ENCODE measurements around the gene MCAM.

Gene MCAM

DNA sequence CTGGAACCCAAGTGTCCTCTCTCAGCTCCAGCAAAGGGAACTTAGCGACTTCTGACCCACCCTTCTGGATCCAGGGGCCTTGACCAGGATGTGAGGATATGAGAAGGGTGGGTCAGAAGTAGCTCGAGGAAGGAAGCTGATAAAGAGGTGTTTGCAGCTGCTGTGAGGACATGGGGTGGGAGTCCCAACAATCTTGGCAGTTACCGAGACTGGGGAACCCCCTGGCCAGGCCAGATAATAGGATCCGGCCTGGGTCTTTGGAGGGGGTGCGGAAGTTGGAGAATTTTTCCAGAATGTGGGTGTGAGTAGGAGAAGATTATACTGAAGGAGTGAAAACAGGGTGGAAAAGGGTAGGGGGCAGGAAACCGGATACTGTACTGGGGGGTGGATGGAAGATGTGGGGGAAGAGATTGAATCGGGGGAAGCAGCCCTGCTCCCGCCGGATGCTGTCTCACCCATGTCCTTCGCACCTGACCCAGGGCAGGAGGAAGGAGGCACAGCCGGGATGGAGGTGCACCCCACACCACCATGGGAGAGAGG, 2.8 kb upstream of the MCAM start:
- WGBS, 2 donors (ENCODE audit: extremely low coverage in 2 of 2, insufficient read length in 2 of 2, insufficient replicate concordance in 1 of 2), result no CpG with 5 or more reads among the region's 11 CpGs
- Histone ChIP-seq H2BK15ac (ENCODE audit: low read length) (peak overlapping the region; percentile 76), H3K9me3 (replicated peaks in 1 of 2; ENCODE audit: control insufficient read depth in 2 of 2, insufficient read depth in 1 of 2, low read depth in 1 of 2, low read length in 2 of 2) (no peaks in the 10 kb centered on the region), H3K4ac (ENCODE audit: low read length) (no peak overlapping the region), H2BK120ac (ENCODE audit: low read depth, low read length) (peak overlapping the region; percentile 40), H3K27ac (replicated peaks; ENCODE audit: low read length) (peak overlapping the region; percentile 44), H3K27me3 (ENCODE audit: control insufficient read depth in 3 of 3, insufficient read depth in 3 of 3, low read depth in 1 of 3, low read length in 3 of 3) (peaks cover 6 to 33% (median 15%) of the 10 kb centered on the region in 3 experiments), H3K9ac (ENCODE audit: low read depth, low read length, poor library complexity) (peak overlapping the region; percentile 79), H3K4me2 (ENCODE audit: insufficient read depth, low read length, poor library complexity, severe bottlenecking) (no peak overlapping the region), H2AFZ (ENCODE audit: low read length) (peak overlapping the region; percentile 90), H3K4me3 (ENCODE audit: low read length in 2 of 2) (no peak overlapping the region), H4K8ac (ENCODE audit: low read depth, low read length) (no peak overlapping the region), H3K79me1 (ENCODE audit: low read depth, low read length) (no peaks in the 10 kb centered on the region), H3K36me3 (replicated peaks in 1 of 2; ENCODE audit: control insufficient read depth in 2 of 2, insufficient read depth in 2 of 2, low read length in 2 of 2) (no peaks in the 10 kb centered on the region), H2BK5ac (ENCODE audit: low read length) (peak overlapping the region; percentile 62), H3K14ac (ENCODE audit: low read length) (no peak overlapping the region), H3K4me1 (ENCODE audit: control insufficient read depth in 2 of 2, insufficient read depth in 1 of 2, low read depth in 1 of 2, low read length in 2 of 2) (peaks cover 46 to 48% of the 10 kb centered on the region in 2 donors), H2AK5ac (ENCODE audit: low read depth, low read length) (peak overlapping the region; percentile 47), H4K91ac (ENCODE audit: low read depth, low read length, poor library complexity) (no peak overlapping the region), H3K23ac (ENCODE audit: low read depth, low read length, poor library complexity) (peak overlapping the region; percentile 80), H2BK12ac (ENCODE audit: low read length) (peak overlapping the region; percentile 89), H3K18ac (ENCODE audit: low read length) (peak overlapping the region; percentile 91)
- no peak for DNase-seq (ENCODE audit: low spot score)

DNA sequence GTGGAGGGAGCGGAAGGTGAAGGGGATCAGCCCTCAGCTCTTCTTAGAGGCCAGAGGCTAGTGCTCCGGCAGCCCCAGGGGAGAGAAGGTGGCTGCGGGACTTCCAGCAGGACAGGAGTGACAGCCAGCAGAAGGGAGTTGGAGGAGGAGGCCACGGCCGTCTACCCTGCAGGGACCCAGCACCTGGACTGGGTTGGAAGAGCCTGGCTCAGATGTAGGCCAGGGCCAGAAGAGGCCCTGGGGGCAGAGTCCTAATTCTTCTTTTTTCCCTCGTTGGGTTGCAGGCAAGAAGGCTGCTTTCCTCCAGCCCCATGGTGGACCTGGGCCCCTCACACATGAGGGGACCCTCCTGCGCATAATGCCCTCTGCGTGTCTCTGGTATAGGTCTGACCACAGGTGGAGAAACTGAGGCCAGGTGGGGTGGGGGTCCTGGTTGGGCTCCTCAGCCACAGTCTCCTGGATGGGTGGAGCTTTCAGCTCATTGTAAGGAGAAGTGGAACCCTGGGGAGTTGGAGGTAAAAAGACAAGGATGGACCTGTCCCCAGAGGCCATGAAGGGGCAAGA, 2.3 kb upstream of the MCAM start:
- Histone ChIP-seq H2BK15ac (ENCODE audit: low read length) (peak overlapping the region; percentile 76), H3K4me2 (ENCODE audit: insufficient read depth, low read length, poor library complexity, severe bottlenecking) (no peak overlapping the region), H3K4ac (ENCODE audit: low read length) (no peak overlapping the region), H3K23ac (ENCODE audit: low read depth, low read length, poor library complexity) (no peak overlapping the region), H2AFZ (ENCODE audit: low read length) (peak overlapping the region; percentile 90), H4K91ac (ENCODE audit: low read depth, low read length, poor library complexity) (peak overlapping the region; percentile 25), H3K4me1 (ENCODE audit: control insufficient read depth in 2 of 2, insufficient read depth in 1 of 2, low read depth in 1 of 2, low read length in 2 of 2) (peaks cover 46 to 49% of the 10 kb centered on the region in 2 donors), H3K9ac (ENCODE audit: low read depth, low read length, poor library complexity) (peak overlapping the region; percentile 31), H3K36me3 (replicated peaks in 1 of 2; ENCODE audit: control insufficient read depth in 2 of 2, insufficient read depth in 2 of 2, low read length in 2 of 2) (no peaks in the 10 kb centered on the region), H3K4me3 (ENCODE audit: low read length in 2 of 2) (no peak overlapping the region), H3K79me1 (ENCODE audit: low read depth, low read length) (no peaks in the 10 kb centered on the region), H3K27ac (replicated peaks; ENCODE audit: low read length) (peak overlapping the region; percentile 51), H2BK120ac (ENCODE audit: low read depth, low read length) (peak overlapping the region; percentile 40), H3K14ac (ENCODE audit: low read length) (no peak overlapping the region), H3K27me3 (ENCODE audit: control insufficient read depth in 3 of 3, insufficient read depth in 3 of 3, low read depth in 1 of 3, low read length in 3 of 3) (peaks cover 6 to 37% (median 15%) of the 10 kb centered on the region in 3 experiments), H4K8ac (ENCODE audit: low read depth, low read length) (no peak overlapping the region), H2BK5ac (ENCODE audit: low read length) (peak overlapping the region; percentile 62), H2BK12ac (ENCODE audit: low read length) (peak overlapping the region; percentile 53), H3K18ac (ENCODE audit: low read length) (peak overlapping the region; percentile 91), H3K9me3 (replicated peaks in 1 of 2; ENCODE audit: control insufficient read depth in 2 of 2, insufficient read depth in 1 of 2, low read depth in 1 of 2, low read length in 2 of 2) (no peaks in the 10 kb centered on the region), H2AK5ac (ENCODE audit: low read depth, low read length) (peak overlapping the region; percentile 47)
- no CpG with 5 or more reads among the region's 8 CpGs for WGBS, 2 donors (ENCODE audit: extremely low coverage in 2 of 2, insufficient read length in 2 of 2, insufficient replicate concordance in 1 of 2)
- DNase-seq (ENCODE audit: low spot score), result no peak

DNA sequence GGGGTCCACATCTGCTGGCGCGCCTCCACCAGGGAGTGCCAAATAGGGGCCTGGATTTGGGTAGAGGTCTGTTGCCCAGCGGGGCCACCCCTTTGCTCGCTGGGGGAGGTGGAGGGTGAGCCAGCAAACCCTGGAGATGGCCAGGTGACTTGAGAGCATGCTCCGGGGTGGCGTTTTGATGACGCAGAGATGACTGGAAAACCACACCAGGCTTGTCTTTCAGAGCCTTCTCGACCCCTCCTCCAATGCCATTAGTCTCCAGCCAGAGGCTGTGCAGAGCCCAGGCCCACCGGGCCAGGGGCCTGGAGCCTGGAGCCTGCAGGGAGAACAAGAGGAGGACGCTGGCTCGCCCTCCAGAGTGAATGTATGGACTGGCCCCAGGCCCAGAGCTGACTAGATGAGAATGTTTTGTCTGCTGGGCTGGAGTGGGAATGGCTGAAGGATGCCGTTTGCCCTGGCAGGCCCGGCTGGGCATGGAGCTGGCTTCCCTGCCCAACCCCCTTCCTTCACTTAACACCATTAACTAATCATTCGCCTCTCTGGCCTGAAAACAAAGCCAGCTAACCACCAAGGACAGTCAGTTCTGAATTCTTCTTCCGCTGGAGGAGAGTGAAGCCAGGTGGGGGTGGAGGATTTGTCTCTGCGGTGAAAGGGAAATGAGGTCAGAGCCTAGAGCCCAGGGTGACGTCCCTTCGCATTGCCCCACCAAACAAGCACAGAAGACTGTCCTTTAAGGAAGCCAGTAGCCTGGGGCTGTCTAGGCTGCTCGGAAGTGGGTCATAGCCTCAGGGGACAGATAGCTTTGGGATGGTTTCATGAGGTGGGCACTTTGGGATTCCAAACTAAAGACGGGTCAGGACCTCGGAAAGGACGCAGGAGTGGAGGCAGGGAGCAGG, 1.6 kb upstream of the MCAM start:
- H2BK120ac ChIP-seq (ENCODE audit: low read depth, low read length), result peak overlapping the region; percentile 40
- H3K4me2 ChIP-seq (ENCODE audit: insufficient read depth, low read length, poor library complexity, severe bottlenecking), result no peak overlapping the region
- H3K4me1 ChIP-seq (ENCODE audit: control insufficient read depth in 2 of 2, insufficient read depth in 1 of 2, low read depth in 1 of 2, low read length in 2 of 2), result peaks cover 46 to 49% of the 10 kb centered on the region in 2 donors
- peak overlapping the region; percentile 51 for H3K27ac ChIP-seq (replicated peaks; ENCODE audit: low read length)
- H2BK12ac ChIP-seq (ENCODE audit: low read length), result peak overlapping the region; percentile 53
- WGBS, 2 donors (ENCODE audit: extremely low coverage in 2 of 2, insufficient read length in 2 of 2, insufficient replicate concordance in 1 of 2), result no CpG with 5 or more reads among the region's 22 CpGs
- H2AK5ac ChIP-seq (ENCODE audit: low read depth, low read length), result peak overlapping the region; percentile 47
- H3K23ac ChIP-seq (ENCODE audit: low read depth, low read length, poor library complexity), result no peak overlapping the region
- H3K9ac ChIP-seq (ENCODE audit: low read depth, low read length, poor library complexity), result peak overlapping the region; percentile 31
- no peak overlapping the region for H3K14ac ChIP-seq (ENCODE audit: low read length)
- H3K18ac ChIP-seq (ENCODE audit: low read length), result peak overlapping the region; percentile 91
- no peaks in the 10 kb centered on the region for H3K79me1 ChIP-seq (ENCODE audit: low read depth, low read length)
- peak overlapping the region; percentile 25 for H4K91ac ChIP-seq (ENCODE audit: low read depth, low read length, poor library complexity)
- H2BK15ac ChIP-seq (ENCODE audit: low read length), result peak overlapping the region; percentile 76
- H2BK5ac ChIP-seq (ENCODE audit: low read length), result peak overlapping the region; percentile 62
- H3K4ac ChIP-seq (ENCODE audit: low read length), result no peak overlapping the region
- H3K9me3 ChIP-seq (replicated peaks in 1 of 2; ENCODE audit: control insufficient read depth in 2 of 2, insufficient read depth in 1 of 2, low read depth in 1 of 2, low read length in 2 of 2), result no peaks in the 10 kb centered on the region
- H3K4me3 ChIP-seq (ENCODE audit: low read length in 2 of 2), result no peak overlapping the region
- no peak overlapping the region for H4K8ac ChIP-seq (ENCODE audit: low read depth, low read length)
- peaks cover 6 to 37% (median 15%) of the 10 kb centered on the region in 3 experiments for H3K27me3 ChIP-seq (ENCODE audit: control insufficient read depth in 3 of 3, insufficient read depth in 3 of 3, low read depth in 1 of 3, low read length in 3 of 3)
- peak overlapping the region; percentile 81 for H2AFZ ChIP-seq (ENCODE audit: low read length)
- DNase-seq (ENCODE audit: low spot score), result no peak
- H3K36me3 ChIP-seq (replicated peaks in 1 of 2; ENCODE audit: control insufficient read depth in 2 of 2, insufficient read depth in 2 of 2, low read length in 2 of 2), result no peaks in the 10 kb centered on the region
